HG03097 (cell line): ENCODE data around the gene LINC01488.

Experiments used
- ATAC-seq: cut with Tn5 transposase; IDR thresholded peaks from one replicate; pipeline ENCODE4 v1.9.1; 2021; ENCODE audit not compliant: unreplicated experiment, low FRiP score

Gene LINC01488

DNA sequence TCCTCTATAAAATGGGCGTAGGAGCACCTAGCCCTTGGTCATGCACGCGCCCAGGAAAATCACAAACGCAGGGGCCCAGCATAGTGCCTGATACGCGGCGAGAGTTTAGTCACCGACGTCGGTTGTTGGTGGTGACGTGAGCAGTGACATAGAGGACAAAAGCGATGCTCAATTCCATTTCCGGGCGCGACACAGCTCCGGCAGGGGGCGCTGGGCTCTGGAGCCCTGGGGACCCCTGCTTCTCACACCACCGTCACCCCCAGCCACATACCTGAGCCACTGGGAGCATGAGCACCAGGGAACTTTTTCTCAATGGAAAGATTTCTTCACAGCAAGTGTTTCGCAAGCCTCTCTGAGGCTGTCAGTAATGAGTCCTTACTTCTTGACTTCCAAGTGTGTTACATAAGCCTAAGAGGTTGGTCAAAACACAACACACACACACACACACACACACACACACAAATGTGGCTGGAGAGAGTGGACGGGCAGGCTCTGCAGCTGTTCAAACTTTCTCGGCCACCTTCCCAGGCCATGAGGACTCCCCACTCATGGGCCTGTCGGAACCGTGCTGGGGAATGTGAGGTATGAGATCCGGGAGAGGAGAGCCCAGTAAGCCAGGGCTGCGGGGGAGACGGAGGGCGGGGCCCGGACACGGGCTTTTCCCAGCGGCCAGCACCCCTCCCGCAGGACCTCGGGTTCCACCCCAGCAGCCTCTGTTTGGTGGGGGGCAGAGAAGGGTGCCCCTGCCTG, 36.9 kb upstream of the LINC01488 start:
- no peak for ATAC-seq

DNA sequence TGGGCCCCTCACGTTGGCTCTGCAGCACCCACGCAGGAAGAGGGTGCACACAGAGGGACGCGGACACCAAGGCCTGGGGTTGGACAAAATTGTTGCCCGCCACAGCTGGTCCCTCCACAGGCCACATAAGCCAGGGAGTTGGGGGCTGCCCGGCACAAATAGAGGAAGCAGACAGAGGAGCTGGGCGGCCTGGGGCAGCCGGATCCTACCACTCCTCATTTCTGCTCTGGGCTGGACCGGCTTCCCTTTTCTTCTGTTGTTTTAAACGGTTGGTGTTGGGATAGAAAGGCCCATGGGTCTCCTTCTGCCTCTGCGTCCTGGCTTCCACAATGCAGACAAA, 36.4 kb upstream of the LINC01488 start:
- ATAC-seq, result no peak

DNA sequence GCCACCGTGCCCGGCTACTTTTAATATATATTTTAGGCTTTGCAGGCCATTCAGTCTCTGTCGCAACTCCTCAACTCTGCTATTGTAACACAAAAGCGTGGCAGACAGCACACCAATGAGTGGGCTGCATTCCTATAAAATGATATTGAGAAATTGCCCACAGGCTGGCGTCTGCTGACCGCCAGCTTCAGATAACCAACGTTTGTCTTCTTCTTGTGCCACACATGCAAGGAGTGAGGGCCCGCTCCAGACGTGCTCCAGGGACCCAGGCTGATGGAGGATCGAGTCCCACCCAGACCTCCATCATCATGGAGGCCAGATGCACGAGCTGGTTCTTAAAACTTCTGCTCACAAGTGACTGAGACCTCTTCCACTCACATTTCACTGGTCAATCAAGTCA, 35.4 kb upstream of the LINC01488 start:
- no peak for ATAC-seq

DNA sequence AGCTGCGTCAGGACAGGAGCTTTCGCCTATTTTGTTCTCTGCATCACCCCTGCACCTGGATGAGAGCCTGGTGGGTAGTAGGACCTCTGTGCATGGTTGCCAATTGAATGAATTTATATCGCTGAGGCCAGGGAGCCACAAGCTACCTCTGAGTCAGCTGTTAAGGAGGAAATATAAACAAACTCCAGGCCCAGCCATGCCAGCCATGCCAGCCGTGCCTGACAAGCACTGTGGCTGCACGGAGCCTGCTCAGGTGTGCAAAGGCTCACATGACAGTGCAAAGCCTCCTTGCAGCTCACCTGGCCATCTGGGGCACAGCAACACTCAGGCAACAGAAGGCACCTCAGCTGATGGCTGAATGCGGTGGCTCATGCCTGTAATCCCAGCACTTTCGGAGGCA, 33.7 kb upstream of the LINC01488 start:
- ATAC-seq, result no peak

DNA sequence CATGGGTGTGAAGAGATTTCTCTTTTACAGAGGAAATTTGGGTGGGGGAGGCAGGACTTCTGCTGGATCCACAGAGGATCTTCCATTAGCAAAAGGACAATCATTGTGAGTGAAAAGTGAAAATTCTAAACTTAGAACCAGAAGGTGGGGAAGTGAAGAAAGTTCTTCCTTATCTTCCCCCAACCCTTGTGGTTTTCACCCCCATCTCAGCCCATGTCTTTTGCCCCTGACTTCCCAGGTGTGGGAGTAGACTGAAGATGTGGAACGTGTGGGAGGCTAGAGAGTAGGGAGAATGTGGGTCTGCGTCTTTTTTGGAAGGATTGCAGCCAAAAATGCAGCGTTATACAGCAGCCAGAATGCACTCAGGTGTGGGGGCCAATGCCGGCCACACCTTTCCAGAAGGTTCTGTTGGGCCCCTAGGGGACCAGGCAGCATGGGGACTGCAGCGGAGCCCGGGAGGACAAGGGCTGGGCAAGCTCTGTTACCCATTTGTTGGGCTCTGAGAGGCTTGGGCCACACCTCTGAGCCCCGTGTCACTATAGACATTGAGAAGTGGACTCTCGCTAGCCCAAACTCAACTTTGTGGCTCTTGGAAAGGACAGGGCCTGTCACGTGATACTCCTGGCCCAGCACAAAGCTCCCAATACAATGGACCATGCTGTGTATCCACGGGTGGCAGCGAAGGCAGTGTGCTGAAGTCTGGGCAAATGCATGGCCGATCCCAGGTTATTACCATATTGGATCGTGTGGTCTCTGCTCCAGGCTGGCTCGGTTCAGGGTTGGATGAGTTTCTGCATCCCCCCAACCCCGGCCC, 32.8 kb upstream of the LINC01488 start:
- no peak for ATAC-seq

DNA sequence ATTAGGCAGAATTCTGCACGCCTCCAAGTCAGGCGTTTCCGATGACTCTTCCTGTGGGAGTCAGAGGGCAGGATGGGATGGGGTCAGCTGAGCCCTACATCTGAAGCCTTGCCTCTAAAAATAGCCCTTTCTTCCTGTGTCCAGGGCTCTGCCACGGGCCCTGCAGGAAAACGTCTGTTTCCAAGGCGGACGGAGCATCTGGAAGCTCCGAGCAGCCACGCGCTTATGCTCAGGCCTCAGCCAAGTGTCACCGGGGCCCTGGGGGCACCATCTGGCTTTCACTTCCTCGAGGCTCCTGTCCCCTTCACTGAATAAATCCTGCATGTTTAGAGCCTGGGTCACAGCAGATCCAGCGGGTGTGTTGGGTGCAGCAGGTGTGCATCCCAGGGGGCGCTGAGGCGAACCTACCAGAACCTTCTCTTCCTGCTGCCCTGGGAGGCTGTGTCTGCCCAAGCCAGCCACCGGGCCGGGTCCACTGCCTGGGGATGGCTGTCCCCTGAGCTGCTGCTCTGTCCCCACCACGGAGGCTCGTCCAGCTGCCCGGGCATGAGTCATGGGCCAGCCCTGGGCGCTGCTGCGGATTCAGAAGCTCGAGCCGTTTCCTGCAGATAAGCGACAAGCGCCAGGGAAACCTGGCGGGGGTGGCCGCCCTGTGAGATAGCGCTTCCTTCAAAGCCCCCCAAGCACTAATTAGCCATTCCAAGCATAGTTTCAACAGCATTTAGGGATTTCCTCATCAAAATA, 32.0 kb upstream of the LINC01488 start:
- no peak for ATAC-seq

DNA sequence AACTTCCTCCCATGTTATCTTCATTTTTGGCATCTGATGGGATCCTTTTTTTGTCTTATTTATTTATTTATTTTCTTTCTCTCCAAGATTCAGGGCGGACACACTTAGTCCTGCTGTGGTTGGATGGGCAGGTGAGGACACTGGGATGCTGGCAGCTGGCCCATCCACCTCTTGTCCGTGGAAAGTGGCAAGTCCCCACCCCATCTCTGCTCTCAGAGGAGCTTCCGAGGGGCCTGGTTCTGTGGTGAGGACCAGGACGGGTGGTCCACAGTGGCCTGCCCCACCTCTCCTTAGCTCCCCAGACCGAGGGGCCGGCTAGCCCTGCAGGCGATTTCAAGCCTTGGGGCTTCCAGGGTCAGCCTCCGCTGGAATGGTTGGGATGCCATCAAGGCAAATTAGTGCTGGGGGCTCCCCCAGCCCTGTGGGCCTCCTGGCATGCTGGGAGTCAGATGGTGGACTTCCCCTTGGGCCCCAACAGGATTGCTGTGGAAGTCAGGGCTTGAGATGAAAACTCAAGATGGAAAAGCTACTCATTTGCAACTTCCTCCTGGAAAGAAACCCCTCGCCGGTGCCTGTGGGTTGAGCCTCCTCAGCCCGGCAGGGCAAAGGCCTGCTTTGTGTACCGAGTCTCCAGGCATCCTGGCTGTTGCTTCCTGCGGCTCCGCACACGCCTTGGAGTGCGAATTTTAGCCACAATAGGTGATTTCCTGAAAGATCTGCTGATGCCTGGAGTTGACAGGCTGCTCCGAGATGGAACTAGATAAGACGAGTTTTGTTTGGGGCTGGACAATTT, 31.2 kb upstream of the LINC01488 start:
- ATAC-seq, result no peak

DNA sequence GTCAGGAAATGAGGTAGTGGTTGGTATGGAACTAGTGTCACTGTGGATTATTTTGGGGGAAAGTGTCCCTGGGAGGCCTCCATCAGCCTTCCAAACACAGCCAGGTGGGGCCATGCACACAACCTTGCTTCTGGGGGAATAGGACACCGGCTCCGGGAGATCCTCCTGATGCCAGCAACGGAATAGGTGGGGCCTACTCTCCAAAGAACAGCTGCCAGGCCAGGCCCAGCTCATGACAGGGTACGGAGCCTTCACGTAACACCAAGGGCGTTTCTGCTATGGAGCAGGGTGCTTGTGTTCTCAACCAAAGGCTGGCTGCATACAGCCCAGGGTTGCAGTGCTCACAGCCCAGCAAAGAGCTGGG, 30.6 kb upstream of the LINC01488 start:
- no peak for ATAC-seq

DNA sequence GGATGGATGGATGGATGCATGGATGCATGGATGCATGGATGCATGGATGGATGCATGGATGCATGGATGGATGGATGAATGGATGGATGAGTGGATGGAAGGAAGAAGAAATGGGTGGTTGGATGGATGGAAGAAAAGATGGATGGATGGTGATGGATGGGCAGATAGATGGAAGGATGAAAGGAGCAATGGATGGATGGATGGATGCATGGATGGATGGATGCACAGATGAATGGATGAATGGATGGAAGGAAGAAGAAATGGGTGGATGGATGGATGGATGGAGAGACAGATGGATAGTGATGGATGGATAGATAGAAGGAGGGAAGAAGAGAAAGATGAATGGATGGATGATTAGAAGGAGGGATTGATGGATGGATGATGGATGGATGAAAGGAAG, 30.2 kb upstream of the LINC01488 start:
- ATAC-seq, result no peak

DNA sequence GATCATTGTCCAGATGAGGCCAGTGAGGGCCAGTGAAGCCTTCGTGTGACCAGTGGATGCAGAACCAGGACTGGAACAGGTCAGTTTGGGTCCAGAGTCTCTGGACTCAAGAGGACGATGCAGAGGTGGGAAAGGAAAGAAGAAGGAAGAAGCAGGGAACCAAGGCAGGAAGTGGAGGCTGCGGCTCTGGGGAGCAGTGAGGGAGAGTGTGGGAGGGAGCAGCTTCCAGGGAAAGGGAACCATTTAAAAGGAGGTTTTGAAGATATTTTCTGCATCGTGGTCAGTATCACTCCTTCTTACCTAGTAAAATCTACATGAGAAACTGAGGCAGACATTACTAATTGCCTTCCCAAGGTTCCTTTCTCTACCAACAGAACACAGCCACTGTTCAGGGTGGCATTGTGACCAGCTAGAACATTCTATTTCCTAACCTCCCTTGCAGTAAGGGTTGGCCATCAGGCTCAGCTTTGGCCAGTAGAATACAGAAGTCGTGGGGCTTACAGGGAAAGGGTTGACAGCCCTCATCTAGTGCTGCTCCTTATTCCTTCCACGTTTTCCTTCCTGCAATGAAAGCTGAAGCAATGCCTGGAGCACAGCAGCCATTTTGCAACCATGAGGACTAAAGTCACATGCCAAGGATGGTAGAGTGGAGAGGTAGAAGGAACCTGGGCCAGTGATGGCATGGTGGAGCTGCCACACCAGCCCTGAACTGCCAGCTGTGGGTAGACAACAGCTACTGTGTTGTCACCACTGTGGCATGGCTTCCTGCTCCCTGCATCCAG, 29.1 kb upstream of the LINC01488 start:
- no peak for ATAC-seq

DNA sequence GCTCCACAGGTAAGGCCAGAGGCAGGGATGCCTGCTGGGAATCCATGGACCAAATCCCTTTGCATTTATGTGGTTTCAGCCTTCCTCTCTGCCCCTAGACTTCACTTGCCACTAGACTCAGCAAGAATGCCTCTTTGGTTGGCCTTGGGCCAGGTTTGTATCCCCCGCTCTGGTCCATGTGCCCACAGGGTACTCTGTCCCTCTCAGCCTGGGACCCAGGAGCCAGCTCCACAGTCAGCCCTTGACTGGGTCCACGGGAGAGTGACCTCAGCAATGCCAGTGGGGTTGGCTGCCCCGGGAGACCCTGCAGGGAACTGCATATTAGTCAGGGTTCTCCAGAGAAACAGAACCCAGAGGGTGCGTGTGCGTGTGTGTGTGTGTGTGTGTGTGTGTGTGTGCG, 28.3 kb upstream of the LINC01488 start:
- no peak for ATAC-seq

DNA sequence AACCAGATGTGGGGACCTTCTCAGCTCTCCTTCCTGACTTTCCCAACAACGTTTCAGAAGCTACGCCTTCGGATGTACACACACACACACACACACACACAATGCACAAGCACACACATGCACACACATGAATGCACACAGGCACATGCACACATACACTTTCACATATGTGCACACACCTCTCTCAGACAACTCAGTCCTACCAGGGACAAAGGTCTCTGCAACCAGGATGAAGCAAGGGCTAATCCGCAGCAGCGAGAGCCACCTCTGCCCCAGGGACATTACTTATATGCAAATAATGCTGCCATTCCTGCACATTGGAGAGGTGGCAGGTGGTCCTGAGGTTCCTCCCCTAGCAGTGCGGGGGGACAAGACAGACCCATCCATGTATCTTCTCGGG, 27.4 kb upstream of the LINC01488 start:
- ATAC-seq, result no peak

DNA sequence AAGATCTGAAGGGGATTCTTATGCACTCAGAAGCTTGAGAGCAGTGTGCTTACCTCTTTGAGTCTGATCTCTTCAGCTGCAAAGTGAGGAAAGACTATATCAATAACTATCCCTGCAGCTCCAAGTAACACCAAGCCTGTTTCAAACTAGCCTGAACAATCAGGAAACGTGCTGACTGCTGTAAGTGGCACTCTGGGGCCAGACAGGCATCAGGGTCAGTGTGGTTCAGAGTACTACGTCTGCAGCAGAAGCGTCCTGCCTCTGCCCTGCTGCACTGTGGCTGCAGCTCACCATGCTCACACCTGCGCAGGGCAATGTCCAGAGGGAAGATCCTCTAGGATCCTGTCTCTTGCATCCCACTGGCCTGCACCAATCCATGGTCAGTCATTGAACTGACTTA, 25.5 kb upstream of the LINC01488 start:
- ATAC-seq, result no peak

DNA sequence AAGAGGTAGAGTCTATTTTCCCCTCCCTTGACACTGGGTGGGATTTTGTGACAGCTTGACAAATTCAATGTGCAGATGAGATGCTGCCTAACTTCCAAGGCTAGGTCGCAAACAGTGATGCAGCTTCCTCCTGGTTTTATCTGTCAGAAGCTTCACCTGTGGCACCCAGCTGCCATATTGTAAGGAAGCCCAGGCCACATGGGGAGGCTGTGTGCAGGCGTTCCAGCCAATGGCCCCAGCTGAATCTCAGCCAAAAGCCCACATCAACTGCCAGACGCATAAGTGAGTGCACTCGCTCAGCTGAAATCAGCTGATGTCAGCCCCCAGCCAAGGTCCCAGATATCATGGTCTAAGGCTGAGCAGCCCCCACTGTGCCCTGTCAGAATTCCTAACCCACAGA, 24.8 kb upstream of the LINC01488 start:
- no peak for ATAC-seq

DNA sequence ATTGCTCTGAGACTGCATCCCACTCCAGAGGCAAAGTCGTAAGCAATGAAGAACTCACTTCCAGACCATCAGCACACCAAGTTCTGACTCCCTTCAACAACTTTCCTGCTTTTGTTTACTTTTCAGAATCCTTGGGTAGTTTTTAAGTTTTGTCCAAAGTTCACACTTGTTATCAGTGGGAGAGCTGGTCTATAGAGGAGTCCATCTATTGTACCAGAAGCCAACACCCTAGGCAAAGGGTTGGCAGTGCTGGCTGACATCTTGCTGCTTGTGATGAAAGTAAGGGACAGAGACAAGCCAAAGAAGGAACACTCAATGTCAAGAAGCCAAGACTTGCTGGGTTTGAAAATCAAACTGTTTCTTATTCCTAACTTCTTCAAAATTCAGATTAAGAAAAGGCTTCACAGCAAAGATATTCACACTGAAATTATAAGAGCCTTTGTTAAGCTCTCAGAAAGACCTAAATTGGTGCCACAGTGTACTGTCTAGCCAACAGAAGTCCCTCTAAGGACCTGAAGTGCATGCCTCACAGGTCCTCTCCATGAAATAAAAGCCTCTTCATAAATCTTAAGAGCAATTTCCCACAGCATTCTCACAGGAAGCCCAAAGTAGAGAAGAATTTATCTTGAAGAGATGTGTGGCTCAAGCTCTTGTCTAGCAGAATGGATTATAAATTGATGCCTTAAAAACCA, 21.5 kb upstream of the LINC01488 start:
- ATAC-seq, result no peak

DNA sequence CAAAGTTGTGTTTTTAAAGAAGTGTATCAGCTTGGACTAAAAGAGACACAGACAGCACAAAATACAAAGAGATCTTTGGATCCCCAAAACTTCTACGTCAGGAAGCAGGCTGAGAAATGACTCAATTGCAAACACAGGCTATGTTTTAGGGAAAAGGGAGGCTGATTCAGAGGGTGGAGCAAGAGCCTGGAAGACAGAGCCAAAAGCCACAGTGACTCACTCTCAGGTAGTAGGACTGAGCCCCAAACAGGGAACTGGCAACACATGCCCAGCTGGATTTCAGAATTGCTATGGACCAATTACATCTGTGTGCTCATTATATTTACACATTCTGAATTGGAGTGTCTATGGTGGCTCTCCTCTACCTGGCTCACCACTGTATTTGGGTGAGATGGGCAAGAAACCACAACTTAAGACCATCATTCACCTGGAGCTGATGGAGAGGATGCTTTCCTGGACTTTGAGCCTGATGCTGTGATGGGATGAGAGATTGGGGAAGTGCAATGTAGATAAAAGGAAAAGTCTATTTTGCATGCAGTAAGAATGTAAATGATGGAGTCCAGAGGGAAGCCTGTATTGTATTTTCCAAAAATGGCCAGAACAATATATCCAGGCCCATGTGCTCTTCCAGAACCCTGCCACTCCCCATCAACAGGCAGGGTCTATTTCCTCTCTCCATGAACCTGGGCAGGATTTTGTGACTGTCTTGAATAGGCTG, 20.8 kb upstream of the LINC01488 start:
- ATAC-seq, result no peak

DNA sequence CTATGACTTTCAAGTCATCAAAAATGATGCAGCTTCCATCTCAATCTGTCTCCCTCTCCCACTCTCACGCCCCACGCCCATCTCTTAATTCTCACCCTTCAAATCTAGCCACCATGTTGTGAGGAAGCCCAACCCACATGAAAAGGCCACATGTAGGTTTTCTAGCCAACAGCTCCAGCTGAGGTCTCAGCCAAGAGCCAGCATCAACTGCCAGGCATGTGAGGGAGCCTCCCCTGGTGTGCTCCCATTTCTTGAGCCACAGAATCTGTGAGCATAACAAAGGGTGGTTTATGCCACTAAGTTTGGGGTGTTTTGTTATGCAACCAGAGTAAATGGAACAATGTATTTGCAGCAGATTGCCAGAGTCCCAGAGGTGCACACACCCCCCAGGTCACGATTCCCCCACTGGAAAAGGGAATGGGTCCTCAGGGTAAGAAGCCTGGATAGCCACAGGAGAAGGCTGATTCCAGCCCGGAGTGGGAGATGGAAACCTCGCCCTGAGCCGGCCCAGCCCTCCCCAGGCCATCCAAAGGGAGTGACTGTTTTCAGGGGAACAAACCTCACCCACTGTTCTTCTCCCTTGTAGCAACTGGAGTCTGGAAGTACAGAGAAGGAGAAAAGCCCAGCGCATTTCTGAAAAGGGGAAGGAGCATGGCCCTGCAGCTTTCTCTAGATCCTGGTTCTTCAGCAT, 20.0 kb upstream of the LINC01488 start:
- no peak for ATAC-seq
